T-helper 1 cell treated with Interleukin-12 subunit alpha and Interleukin-12 subunit beta and Interleukin-4 antibody, amounts not matched to agents 30 μg/mL and 1 μg/mL, for 36 hours (primary cell): Measurements from ENCODE around the gene DNMT1.

Source experiments
- H3K27ac Mint-ChIP-seq: one replicate; pipeline ENCODE4 v1.8.0; 2021; ENCODE audit warnings: mild to moderate bottlenecking, mixed read lengths
- H3K27me3 Mint-ChIP-seq: one replicate; pipeline ENCODE4 v1.8.0; 2021; ENCODE audit warnings: low read depth, mixed read lengths
- H3K36me3 Mint-ChIP-seq: one replicate; pipeline ENCODE4 v1.8.0; 2021; ENCODE audit warnings: low read depth, mixed read lengths
- H3K4me1 Mint-ChIP-seq: one replicate; pipeline ENCODE4 v1.8.0; 2021; ENCODE audit warnings: low read depth, mixed read lengths
- H3K4me3 Mint-ChIP-seq: one replicate; pipeline ENCODE4 v1.8.0; 2021; ENCODE audit warnings: mild to moderate bottlenecking, moderate library complexity, mixed read lengths
- H3K9me3 Mint-ChIP-seq: one replicate; pipeline ENCODE4 v1.8.0; 2021; ENCODE audit warnings: mixed read lengths

DNMT1 gene

GRCh38 chr19:10227026-10227971 is 32.5 kb upstream of the DNMT1 start:
- Mint-ChIP-seq H3K27me3 (no peaks in the 10 kb centered on the region), H3K27ac (no peak overlapping the region), H3K4me1 (peaks cover 9% of the 10 kb centered on the region), H3K9me3 (no peaks in the 10 kb centered on the region), H3K4me3 (no peak overlapping the region), H3K36me3 (no peaks in the 10 kb centered on the region)

- no peak overlapping the region for H3K27ac Mint-ChIP-seq
- H3K9me3 Mint-ChIP-seq, result no peaks in the 10 kb centered on the region
- H3K36me3 Mint-ChIP-seq, result no peaks in the 10 kb centered on the region
- no peak overlapping the region for H3K4me3 Mint-ChIP-seq
- peaks cover 8% of the 10 kb centered on the region for H3K4me1 Mint-ChIP-seq
- H3K27me3 Mint-ChIP-seq, result no peaks in the 10 kb centered on the region
These were observed 31.7 kb upstream of the DNMT1 start for GRCh38 chr19:10226376-10227025.

DNA sequence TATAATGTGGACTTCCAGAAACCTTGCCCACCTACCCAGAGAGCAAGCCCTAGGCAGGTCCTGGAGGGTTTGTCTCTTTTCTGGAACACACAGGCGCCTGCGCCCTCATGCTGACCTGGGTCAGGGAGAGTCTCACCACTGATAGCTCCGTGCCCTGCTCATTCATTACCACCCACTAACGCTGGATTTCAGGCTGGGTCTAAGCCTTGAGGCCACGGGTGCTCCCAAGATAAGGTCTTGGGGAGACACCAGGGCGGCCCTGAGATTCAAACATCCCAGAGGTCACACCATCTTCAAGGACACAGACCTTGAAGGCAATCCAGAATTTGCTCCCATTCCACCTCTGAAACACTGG is 31.2 kb upstream of the DNMT1 start:
- no peak overlapping the region for H3K4me3 Mint-ChIP-seq
- H3K27ac Mint-ChIP-seq, result peak overlapping the region; percentile 57
- H3K27me3 Mint-ChIP-seq, result no peaks in the 10 kb centered on the region
- no peaks in the 10 kb centered on the region for H3K9me3 Mint-ChIP-seq
- no peaks in the 10 kb centered on the region for H3K36me3 Mint-ChIP-seq
- peaks cover 8% of the 10 kb centered on the region for H3K4me1 Mint-ChIP-seq

GRCh38 chr19:10224337-10224736 is 29.6 kb upstream of the DNMT1 start:
- H3K27me3 Mint-ChIP-seq, result no peaks in the 10 kb centered on the region
- H3K9me3 Mint-ChIP-seq, result no peaks in the 10 kb centered on the region
- no peaks in the 10 kb centered on the region for H3K36me3 Mint-ChIP-seq
- peaks cover 11% of the 10 kb centered on the region for H3K4me1 Mint-ChIP-seq
- H3K27ac Mint-ChIP-seq, result no peak overlapping the region
- no peak overlapping the region for H3K4me3 Mint-ChIP-seq

DNA sequence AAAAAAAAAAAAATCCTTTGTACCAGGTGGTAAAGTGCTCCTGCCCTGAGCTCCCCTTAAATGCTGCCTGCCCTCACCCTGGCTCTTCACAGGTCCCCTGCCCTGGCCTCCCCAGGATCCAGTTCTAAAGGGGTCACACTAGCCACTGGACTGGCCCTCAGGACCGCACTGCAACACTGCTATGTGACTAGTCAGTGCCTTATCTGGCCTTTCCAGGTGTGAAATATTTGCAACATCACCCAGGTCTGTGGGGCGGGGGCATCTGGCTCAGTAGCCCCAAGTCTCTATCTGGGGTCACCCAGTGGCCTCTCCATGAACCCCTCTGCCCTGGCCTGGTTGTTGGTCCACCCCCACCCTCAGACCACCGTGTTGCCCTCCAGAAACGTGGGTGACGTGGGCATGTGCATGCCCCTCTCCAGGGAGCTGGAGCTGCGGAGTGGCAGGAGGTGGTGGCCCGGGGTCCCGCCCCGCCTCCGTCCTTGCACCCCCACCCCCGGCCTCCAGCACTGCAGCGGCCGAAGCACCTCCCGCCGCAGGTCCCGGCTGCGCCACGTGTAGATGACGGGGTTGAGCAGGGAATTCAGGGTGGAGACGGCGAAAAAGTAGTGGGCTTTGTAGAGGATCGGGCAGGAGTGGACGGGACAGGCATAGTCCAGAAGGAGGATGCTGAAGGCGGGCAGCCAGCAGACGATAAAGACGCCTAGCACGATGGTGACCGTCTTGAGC is 28.9 kb upstream of the DNMT1 start:
- Mint-ChIP-seq H3K4me1 (peaks cover 11% of the 10 kb centered on the region), H3K4me3 (no peak overlapping the region), H3K27ac (no peak overlapping the region), H3K9me3 (no peaks in the 10 kb centered on the region), H3K36me3 (no peaks in the 10 kb centered on the region), H3K27me3 (no peaks in the 10 kb centered on the region)

- peaks cover 11% of the 10 kb centered on the region for H3K4me1 Mint-ChIP-seq
- no peaks in the 10 kb centered on the region for H3K9me3 Mint-ChIP-seq
- H3K36me3 Mint-ChIP-seq, result no peaks in the 10 kb centered on the region
- no peak overlapping the region for H3K27ac Mint-ChIP-seq
- H3K27me3 Mint-ChIP-seq, result no peaks in the 10 kb centered on the region
- no peak overlapping the region for H3K4me3 Mint-ChIP-seq
These were observed 27.6 kb upstream of the DNMT1 start for GRCh38 chr19:10222201-10222890.

DNA sequence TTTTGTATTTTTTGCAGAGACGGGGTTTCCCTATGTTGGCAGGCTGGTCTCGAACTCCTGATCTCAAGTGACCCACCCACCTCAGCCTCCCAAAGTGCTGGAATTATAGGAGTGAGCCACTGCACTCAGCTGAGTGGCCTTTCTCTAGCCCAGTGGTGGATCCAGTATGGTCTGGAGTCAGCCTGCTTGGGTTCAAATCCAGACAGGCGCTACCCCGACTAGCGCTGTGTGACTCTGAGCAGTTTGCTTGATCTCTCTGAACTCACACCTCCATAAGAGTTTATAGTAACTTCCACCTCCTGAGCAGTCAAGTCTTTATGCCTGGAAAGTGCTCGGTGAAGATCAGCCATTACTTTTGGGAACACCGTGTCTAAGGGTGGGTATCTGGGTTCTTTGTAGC is 25.9 kb upstream of the DNMT1 start:
- H3K27ac Mint-ChIP-seq, result no peak overlapping the region
- H3K9me3 Mint-ChIP-seq, result no peaks in the 10 kb centered on the region
- no peaks in the 10 kb centered on the region for H3K27me3 Mint-ChIP-seq
- peaks cover 10% of the 10 kb centered on the region for H3K4me1 Mint-ChIP-seq
- H3K36me3 Mint-ChIP-seq, result no peaks in the 10 kb centered on the region
- no peak overlapping the region for H3K4me3 Mint-ChIP-seq

- H3K27me3 Mint-ChIP-seq, result no peaks in the 10 kb centered on the region
- no peaks in the 10 kb centered on the region for H3K36me3 Mint-ChIP-seq
- no peak overlapping the region for H3K27ac Mint-ChIP-seq
- H3K4me3 Mint-ChIP-seq, result no peak overlapping the region
- no peaks in the 10 kb centered on the region for H3K9me3 Mint-ChIP-seq
- peaks cover 10% of the 10 kb centered on the region for H3K4me1 Mint-ChIP-seq
These were observed 24.9 kb upstream of the DNMT1 start for GRCh38 chr19:10219678-10220077.

GRCh38 chr19:10217085-10217484 is 22.3 kb upstream of the DNMT1 start:
- Mint-ChIP-seq H3K4me3 (no peak overlapping the region), H3K36me3 (no peaks in the 10 kb centered on the region), H3K27me3 (no peaks in the 10 kb centered on the region), H3K27ac (no peak overlapping the region), H3K4me1 (peaks cover 10% of the 10 kb centered on the region), H3K9me3 (no peaks in the 10 kb centered on the region)

DNA sequence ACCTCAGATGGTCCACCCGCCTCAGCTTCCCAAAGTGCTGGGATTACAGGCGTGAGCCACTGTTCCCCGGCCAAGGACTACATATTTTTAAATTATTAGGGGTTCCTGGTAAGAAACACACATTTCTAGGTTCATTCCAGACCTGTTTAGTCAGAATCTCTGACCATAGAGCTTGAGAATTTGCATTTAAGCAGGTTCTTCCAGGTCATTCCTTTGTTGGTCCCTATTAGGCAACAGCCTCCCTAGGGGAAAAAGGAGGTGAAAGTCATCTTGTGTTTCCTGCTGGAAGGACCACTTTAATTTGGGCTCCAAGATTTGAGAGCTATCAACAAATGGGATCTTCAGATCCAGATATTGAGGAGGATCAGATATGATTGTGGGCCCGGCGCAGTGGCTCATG is 20.0 kb upstream of the DNMT1 start:
- H3K36me3 Mint-ChIP-seq, result no peaks in the 10 kb centered on the region
- H3K4me3 Mint-ChIP-seq, result no peak overlapping the region
- H3K9me3 Mint-ChIP-seq, result no peaks in the 10 kb centered on the region
- H3K27me3 Mint-ChIP-seq, result no peaks in the 10 kb centered on the region
- no peak overlapping the region for H3K27ac Mint-ChIP-seq
- peaks cover 3% of the 10 kb centered on the region for H3K4me1 Mint-ChIP-seq

- H3K4me1 Mint-ChIP-seq, result peaks cover 3% of the 10 kb centered on the region
- no peak overlapping the region for H3K4me3 Mint-ChIP-seq
- peaks cover 10% of the 10 kb centered on the region for H3K9me3 Mint-ChIP-seq
- H3K27me3 Mint-ChIP-seq, result no peaks in the 10 kb centered on the region
- no peaks in the 10 kb centered on the region for H3K36me3 Mint-ChIP-seq
- no peak overlapping the region for H3K27ac Mint-ChIP-seq
These were observed 16.9 kb upstream of the DNMT1 start for GRCh38 chr19:10211691-10212090.

- Mint-ChIP-seq H3K4me1 (peaks cover 3% of the 10 kb centered on the region), H3K36me3 (no peaks in the 10 kb centered on the region), H3K27ac (no peak overlapping the region), H3K27me3 (no peaks in the 10 kb centered on the region), H3K4me3 (no peak overlapping the region), H3K9me3 (peaks cover 10% of the 10 kb centered on the region)
These were observed 16.3 kb upstream of the DNMT1 start for GRCh38 chr19:10211061-10211460.

DNA sequence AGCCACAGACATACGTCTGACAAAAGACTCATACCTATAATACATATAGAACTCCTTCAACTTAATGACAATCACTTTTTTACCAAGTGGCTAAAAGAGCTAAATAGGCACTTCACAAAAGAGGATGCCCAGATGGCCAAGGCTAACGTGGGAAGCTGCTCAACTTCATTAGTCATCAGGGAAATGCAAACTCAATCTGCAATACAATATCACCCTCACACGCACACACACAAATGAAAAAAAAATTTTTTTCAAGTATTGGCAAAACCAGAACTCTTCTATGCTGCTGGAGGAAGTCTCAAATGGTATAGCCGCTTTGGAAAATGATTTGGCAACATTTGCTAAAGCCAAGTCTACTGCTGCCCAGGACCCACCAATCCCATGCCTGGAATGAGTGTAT is 14.6 kb upstream of the DNMT1 start:
- no peak overlapping the region for H3K27ac Mint-ChIP-seq
- H3K4me3 Mint-ChIP-seq, result no peak overlapping the region
- peaks cover 3% of the 10 kb centered on the region for H3K4me1 Mint-ChIP-seq
- H3K36me3 Mint-ChIP-seq, result no peaks in the 10 kb centered on the region
- peaks cover 10% of the 10 kb centered on the region for H3K9me3 Mint-ChIP-seq
- H3K27me3 Mint-ChIP-seq, result no peaks in the 10 kb centered on the region

- Mint-ChIP-seq H3K4me3 (no peak overlapping the region), H3K27ac (no peak overlapping the region), H3K27me3 (no peaks in the 10 kb centered on the region), H3K9me3 (peaks cover 10% of the 10 kb centered on the region), H3K4me1 (peaks cover 3% of the 10 kb centered on the region), H3K36me3 (no peaks in the 10 kb centered on the region)
These were observed 12.3 kb upstream of the DNMT1 start for GRCh38 chr19:10207026-10207425.
